HepG2 (cell line): Measurements from ENCODE around the gene PTPRH. TPM values are rescaled to one million over a fixed set of nuclear protein-coding genes. Genes with fewer than 3 reads are reported as not detected.
A peak's percentile ranks its signal among the peaks of the same experiment; 100 is the strongest.

Experiments used
- ATAC-seq: fragments of 200-7000 bp; cut with Tn5 transposase; 3 replicates; pipeline ENCODE4 v1.9.1; 2020; ENCODE audit warnings: mild to moderate bottlenecking, moderate library complexity
- BruUV-seq: library from RNA; stranded (reverse); fragments of 400-500 nt; replicated peaks from 2 replicates; lab custom pipeline; 2021; lab: Mats Ljungman, UMichigan
- CTCF ChIA-PET: fragments of 300-600 bp; formaldehyde crosslinking; extraction: SDS; loops from one replicate; lab custom pipeline; 2021; ENCODE audit warnings: low total read pairs, inconsistent platforms, low intra/inter-chr PET ratio; lab: Yijun Ruan, JAX
- POLR2A ChIA-PET: fragments of 350-600 bp; sonication (Branson Sonifier 250); formaldehyde crosslinking; loops from one replicate; lab custom pipeline; 2020; ENCODE audit warnings: antibody characterized with exemption, inconsistent platforms; lab: Yijun Ruan, JAX
- DNase-seq: peaks from one replicate; pipeline ENCODE4 v3.0.0-alpha.2; 2015; ENCODE audit warnings: low spot score
- FAIRE-seq: peaks from 3 replicates; lab custom pipeline; 2011; peaks lifted over from hg19 to GRCh38; lab: Jason Lieb, UNC
- H2AFZ ChIP-seq: one replicate; pipeline ENCODE4 v1.6.1; 2011; ENCODE audit warnings: low read length, inconsistent platforms
- H3K27ac ChIP-seq: fragments of 300-600 bp; 3 replicates; pipeline ENCODE4 v1.8.0; 2011; ENCODE audit warnings: mixed run types, mild to moderate bottlenecking, mixed read lengths, low read length, inconsistent platforms; ENCODE audit not compliant: insufficient read depth; ENCODE audit errors: extremely low read length
- H3K27me3 ChIP-seq, 2 experiments: fragments of 200-600 bp in 1 of 2; 2 replicates in 1 of 2; 3 replicates in 1 of 2; pipeline versions ENCODE4 v1.6.0 to v1.8.0; 2011; ENCODE audit warnings: low read length in 2 of 2, mild to moderate bottlenecking in 2 of 2, moderate library complexity in 2 of 2, inconsistent platforms in 1 of 2; ENCODE audit not compliant: insufficient read depth in 2 of 2, control insufficient read depth in 1 of 2
- H3K36me3 ChIP-seq, 2 experiments: fragments of 200-600 bp in 1 of 2; replicated peaks in 1 of 2; 2 replicates in 1 of 2; 3 replicates in 1 of 2; pipeline versions ENCODE4 v1.5.1 to v1.8.0; 2011; ENCODE audit warnings: low read length in 2 of 2, inconsistent platforms in 1 of 2; ENCODE audit not compliant: insufficient read depth in 2 of 2, control insufficient read depth in 1 of 2
- H3K4me1 ChIP-seq: 2 replicates; pipeline ENCODE4 v1.5.1; 2012; ENCODE audit warnings: low read length, inconsistent platforms; ENCODE audit not compliant: insufficient read depth
- H3K4me2 ChIP-seq: 2 replicates; pipeline ENCODE4 v1.6.0; 2011; ENCODE audit warnings: low read depth, low read length, inconsistent platforms
- H3K4me3 ChIP-seq, 3 experiments: fragments of 200-600 bp in 1 of 3; sonication (generic), shearing (Covaris generic) in 1 of 3; replicated peaks in 1 of 3; 2 replicates each; pipeline ENCODE4 v1.5.1; 2011 to 2016; ENCODE audit warnings: low read length in 3 of 3, inconsistent platforms in 2 of 3, low read depth in 2 of 3, mild to moderate bottlenecking in 2 of 3, control low read depth in 1 of 3, mixed read lengths in 1 of 3; ENCODE audit not compliant: insufficient read depth in 1 of 3
- H3K79me2 ChIP-seq: one replicate; pipeline ENCODE4 v1.6.1; 2011; ENCODE audit warnings: low read length, inconsistent platforms; ENCODE audit not compliant: insufficient read depth
- H3K9ac ChIP-seq: 2 replicates; pipeline ENCODE4 v1.6.0; 2011; ENCODE audit warnings: mild to moderate bottlenecking, low read depth, low read length, inconsistent platforms; ENCODE audit not compliant: insufficient read depth
- H3K9me3 ChIP-seq: 2 replicates; pipeline ENCODE4 v1.5.1; 2012; ENCODE audit warnings: mild to moderate bottlenecking, low read length
- H4K20me1 ChIP-seq: 2 replicates; pipeline ENCODE4 v1.6.0; 2011; ENCODE audit warnings: inconsistent platforms, mild to moderate bottlenecking, low read length, moderate library complexity; ENCODE audit not compliant: insufficient read depth
- GPN1 ChIP-seq: sonication (generic); formaldehyde crosslinking; IDR thresholded peaks from 2 replicates; pipeline ENCODE4 v1.5.1; 2020; ENCODE audit warnings: missing genetic modification reagents, borderline replicate concordance
- HNF4A ChIP-seq: sonication (generic); formaldehyde crosslinking; IDR thresholded peaks from 2 replicates; pipeline ENCODE4 v1.4.0; 2020; ENCODE audit warnings: missing genetic modification reagents
- HOXA7 ChIP-seq: sonication (generic); formaldehyde crosslinking; IDR thresholded peaks from 2 replicates; pipeline ENCODE4 v1.8.1; 2022; ENCODE audit warnings: mild to moderate bottlenecking, missing genetic modification reagents, moderate library complexity
- NFATC3 ChIP-seq: sonication (generic); formaldehyde crosslinking; IDR thresholded peaks from 2 replicates; pipeline ENCODE4 v1.5.1; 2020; ENCODE audit warnings: mild to moderate bottlenecking, missing genetic modification reagents
- NONO ChIP-seq, 2 experiments: fragments of 450-650 bp in 1 of 2; sonication (generic) in 1 of 2; formaldehyde crosslinking in 1 of 2; IDR thresholded peaks in 1 of 2; conservative IDR thresholded peaks in 1 of 2; 2 replicates each; pipeline versions ENCODE4 v1.6.1 to v1.8.0; 2017 to 2022; ENCODE audit warnings: mild to moderate bottlenecking in 1 of 2, missing genetic modification reagents in 1 of 2, moderate library complexity in 1 of 2
- PHF20 ChIP-seq: sonication (generic); formaldehyde crosslinking; IDR thresholded peaks from 2 replicates; pipeline ENCODE4 v1.5.0; 2020; ENCODE audit warnings: mild to moderate bottlenecking, missing genetic modification reagents
- POLR2AphosphoS2 ChIP-seq: IDR thresholded peaks from 2 replicates; pipeline ENCODE4 v1.6.1; 2011; ENCODE audit warnings: low read depth, low read length, improper control_type of control experiment
- RARA ChIP-seq: IDR thresholded peaks from 2 replicates; pipeline ENCODE4 v1.6.1; 2016; ENCODE audit warnings: missing genetic modification reagents, missing compliant biosample characterization
- SIN3B ChIP-seq: fragments of 150-350 bp; IDR thresholded peaks from 2 replicates; pipeline ENCODE4 v1.6.1; 2014; ENCODE audit warnings: low read length
- ZNF101 ChIP-seq: sonication (generic); formaldehyde crosslinking; IDR thresholded peaks from 2 replicates; pipeline ENCODE4 v1.4.0; 2020; ENCODE audit warnings: mild to moderate bottlenecking, low read depth, missing genetic modification reagents, borderline replicate concordance
- ZNF17 ChIP-seq: sonication (generic); formaldehyde crosslinking; IDR thresholded peaks from 2 replicates; pipeline ENCODE4 v1.5.0; 2020; ENCODE audit warnings: mild to moderate bottlenecking, missing genetic modification reagents
- ZNF180 ChIP-seq: sonication (generic); formaldehyde crosslinking; IDR thresholded peaks from 2 replicates; pipeline ENCODE4 v1.4.0; 2020; ENCODE audit warnings: low read depth, missing genetic modification reagents, borderline replicate concordance
- ZNF292 ChIP-seq: sonication (generic); formaldehyde crosslinking; IDR thresholded peaks from 2 replicates; pipeline ENCODE4 v1.8.1; 2022; ENCODE audit warnings: mild to moderate bottlenecking, low read depth, missing genetic modification reagents, borderline replicate concordance
- ZNF468 ChIP-seq: sonication (generic); formaldehyde crosslinking; IDR thresholded peaks from 2 replicates; pipeline ENCODE4 v1.8.0; 2022; ENCODE audit warnings: mild to moderate bottlenecking, moderate library complexity, missing genetic modification reagents
- ZNF496 ChIP-seq: sonication (generic); formaldehyde crosslinking; IDR thresholded peaks from 2 replicates; pipeline ENCODE4 v1.8.1; 2023; ENCODE audit warnings: mild to moderate bottlenecking, moderate library complexity, missing genetic modification reagents; ENCODE audit not compliant: insufficient replicate concordance
- ZNF510 ChIP-seq: sonication (generic); formaldehyde crosslinking; IDR thresholded peaks from 2 replicates; pipeline ENCODE4 v1.4.0; 2020; ENCODE audit warnings: low read depth, mild to moderate bottlenecking, missing genetic modification reagents
- ZNF776 ChIP-seq: sonication (generic); formaldehyde crosslinking; IDR thresholded peaks from 2 replicates; pipeline ENCODE4 v1.4.0; 2020; ENCODE audit warnings: mild to moderate bottlenecking, missing genetic modification reagents
- WGBS: methylation state at CpG from one replicate; pipeline ENCODE4 v1.1.6; 2017; ENCODE audit warnings: low lambda C conversion rate; 5-methylcytosine and 5-hydroxymethylcytosine counted together
- in situ Hi-C: cut with HindIII; loops from 2 replicates; pipeline ENCODE4 v1.10.0; 2017; ENCODE audit warnings: low pct_unique_long_range_greater_than_20kb; ENCODE audit not compliant: extremely low pct_ligation_motif_present
- intact Hi-C: fragments of 100-400 bp; cut with micrococcal nuclease; formaldehyde crosslinking; loops from one replicate; pipeline ENCODE4 v1.10.0; 2022; ENCODE audit not compliant: unreplicated experiment
- polyA plus RNA-seq, 8 experiments: library from polyadenylated mRNA; depleted of rRNA in 3 of 8; stranded (reverse) in 7 of 8; unstranded in 1 of 8; fragments of >200 nt; fragmentation: Illumina TruSeq in 4 of 8; extraction: Trizol in 4 of 8; gene quantifications; 2 replicates each; pipeline versions ENCODE4 v1.2.1 to v1.2.3, GENCODE V29; 2011 to 2016; ENCODE audit warnings: low read depth in 4 of 8, missing spikeins in 1 of 8, mixed read lengths in 1 of 8; ENCODE audit not compliant: insufficient read depth in 1 of 8
- total RNA-seq, 5 experiments: library from RNA; depleted of rRNA; stranded (reverse); fragments of >200 nt; fragmentation: Illumina TruSeq; extraction: Trizol; gene quantifications; 2 replicates each; pipeline ENCODE4 v1.2.3, GENCODE V29; 2016; ENCODE audit warnings: low read depth in 1 of 5
- TF ChIP-seq, protein P1 (sequence below): sonication (generic); formaldehyde crosslinking; IDR thresholded peaks from 2 replicates; pipeline ENCODE4 v1.4.0; 2020; ENCODE audit warnings: low read depth, mild to moderate bottlenecking, missing genetic modification reagents
- TF ChIP-seq, protein P2 (sequence below): sonication (generic); formaldehyde crosslinking; conservative IDR thresholded peaks from 2 replicates; pipeline ENCODE4 v1.4.0; 2020; ENCODE audit warnings: missing genetic modification reagents
- TF ChIP-seq, protein P3 (sequence below): sonication (generic); formaldehyde crosslinking; IDR thresholded peaks from 2 replicates; pipeline ENCODE4 v1.5.1; 2020; ENCODE audit warnings: missing genetic modification reagents, mild to moderate bottlenecking, borderline replicate concordance

The PTPRH gene
- total and polyA plus RNA-seq, 2 of the 13 experiments (the other 11 are each of a cell fraction or from before 2014, with no cell fraction given): 14.7 to 125 TPM

DNA sequence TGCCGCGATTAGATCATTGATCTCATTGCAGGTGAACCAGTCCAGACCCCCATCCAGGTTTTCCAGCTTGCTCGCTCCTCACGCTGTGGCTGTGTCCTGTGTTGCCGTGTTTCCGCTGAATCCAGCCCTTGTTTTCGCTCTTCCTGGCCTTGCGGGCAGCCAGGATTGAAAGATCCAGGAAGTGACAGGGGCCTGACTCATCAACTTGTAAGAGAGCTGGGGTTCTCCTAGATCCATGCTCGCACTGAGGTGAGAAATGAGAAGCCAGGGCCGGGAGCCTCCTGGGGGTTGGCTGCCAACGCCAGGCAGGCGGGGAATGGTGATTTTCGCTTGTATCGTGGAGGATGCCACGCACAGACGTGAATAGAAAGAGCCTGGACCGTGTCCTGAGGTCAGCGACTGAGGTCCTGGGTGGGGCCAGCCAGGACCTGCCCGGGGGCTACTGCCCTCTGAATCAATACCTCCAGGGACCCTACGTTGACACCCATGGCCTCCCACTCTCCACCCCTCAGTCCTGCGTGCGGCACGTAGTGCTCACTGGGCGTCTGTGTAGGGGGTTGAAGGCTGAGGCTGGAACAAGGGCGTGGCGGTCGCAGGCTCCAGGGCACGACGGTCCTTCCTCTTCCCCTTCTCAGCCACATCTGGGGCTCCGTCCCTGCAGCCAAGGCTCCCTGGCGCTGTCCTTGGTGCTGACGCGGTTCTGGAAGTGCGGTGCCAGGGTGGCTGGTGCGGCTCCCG lies 7.3 kb upstream of the PTPRH start:
- WGBS: 3% methylated on average over 28 of the region's 36 CpGs
- DNase-seq (peak; percentile 96), FAIRE-seq (peak; percentile 95), ATAC-seq (peak; percentile 87)
- H3K4me2 ChIP-seq: peak overlapping the region; percentile 97
- H3K27ac ChIP-seq: peak overlapping the region; percentile 89
- in situ Hi-C loops: loop anchor here (5.0 kb wide), 1 partner anchor 201 kb away; no protein-coding TSS in a partner anchor
- H3K79me2 ChIP-seq: no peaks in the 10 kb centered on the region
- no peaks in the 10 kb centered on the region for H4K20me1 ChIP-seq
- peaks cover 45% of the 10 kb centered on the region for H3K4me1 ChIP-seq
- no peak overlapping the region for H2AFZ ChIP-seq
- CTCF ChIA-PET: no interaction called here
- H3K36me3 ChIP-seq: no peaks in the 10 kb centered on the region
- no peaks in the 10 kb centered on the region for H3K9me3 ChIP-seq
- intact Hi-C loops: loop anchor here (1.0 kb wide), 2 partner anchors 20 to 43 kb away; partner anchors contain the start of gene PPP6R1
- H3K27me3 ChIP-seq: no peaks in the 10 kb centered on the region
- peak overlapping the region; percentile 82 for H3K9ac ChIP-seq
- POLR2A ChIA-PET: interaction anchor here (0.8 to 6.6 kb wide), 12 partner anchors 10 to 438 kb away, joined by 3 to 95 read pairs (median 4); partner anchors contain the start of genes DNAAF3, FIZ1, HSPBP1 and ISOC2
- peak overlapping the region; percentile 69 to 94 (median 89) for H3K4me3 ChIP-seq
- TSS peak; percentile 89 for BruUV-seq
- TF ChIP-seq ZNF496 (CRISPR knock-in tag) (no peak), ZNF468 (CRISPR knock-in tag) (0 out of 2 replicates have a peak, but pooled peaks have one; percentile 77), ZNF101 (CRISPR knock-in tag) (no peak), NONO (IDR thresholded peaks at IDR 0.05) (no peak), NONO (CRISPR knock-in tag; conservative IDR thresholded peaks at IDR 0.05) (peak; percentile 93), POLR2AphosphoS2 (no peak), ZNF510 (CRISPR knock-in tag) (no peak; the same call in none of the 2 replicates), ZNF292 (CRISPR knock-in tag) (peak; percentile 75; the same call in 1 of the 2 replicates), HNF4A (CRISPR knock-in tag) (no peak), HOXA7 (CRISPR knock-in tag) (no peak; the same call in 1 of the 2 replicates), PHF20 (CRISPR knock-in tag) (peak; percentile 76; the same call in 1 of the 2 replicates), ZNF776 (CRISPR knock-in tag) (0 out of 2 replicates have a peak, but pooled peaks have one; percentile 16), ZNF17 (CRISPR knock-in tag) (peak; percentile 94), RARA (CRISPR knock-in tag) (peak; percentile 79), GPN1 (CRISPR knock-in tag) (peak; percentile 98), NFATC3 (CRISPR knock-in tag) (peak; percentile 71), SIN3B (peak; percentile 58), ZNF180 (CRISPR knock-in tag) (no peak)
- TF ChIP-seq, protein P1, sequence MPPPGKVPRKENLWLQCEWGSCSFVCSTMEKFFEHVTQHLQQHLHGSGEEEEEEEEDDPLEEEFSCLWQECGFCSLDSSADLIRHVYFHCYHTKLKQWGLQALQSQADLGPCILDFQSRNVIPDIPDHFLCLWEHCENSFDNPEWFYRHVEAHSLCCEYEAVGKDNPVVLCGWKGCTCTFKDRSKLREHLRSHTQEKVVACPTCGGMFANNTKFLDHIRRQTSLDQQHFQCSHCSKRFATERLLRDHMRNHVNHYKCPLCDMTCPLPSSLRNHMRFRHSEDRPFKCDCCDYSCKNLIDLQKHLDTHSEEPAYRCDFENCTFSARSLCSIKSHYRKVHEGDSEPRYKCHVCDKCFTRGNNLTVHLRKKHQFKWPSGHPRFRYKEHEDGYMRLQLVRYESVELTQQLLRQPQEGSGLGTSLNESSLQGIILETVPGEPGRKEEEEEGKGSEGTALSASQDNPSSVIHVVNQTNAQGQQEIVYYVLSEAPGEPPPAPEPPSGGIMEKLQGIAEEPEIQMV (CRISPR knock-in tag): peak; percentile 74; the same call in 1 of the 2 replicates
- TF ChIP-seq, protein P2, sequence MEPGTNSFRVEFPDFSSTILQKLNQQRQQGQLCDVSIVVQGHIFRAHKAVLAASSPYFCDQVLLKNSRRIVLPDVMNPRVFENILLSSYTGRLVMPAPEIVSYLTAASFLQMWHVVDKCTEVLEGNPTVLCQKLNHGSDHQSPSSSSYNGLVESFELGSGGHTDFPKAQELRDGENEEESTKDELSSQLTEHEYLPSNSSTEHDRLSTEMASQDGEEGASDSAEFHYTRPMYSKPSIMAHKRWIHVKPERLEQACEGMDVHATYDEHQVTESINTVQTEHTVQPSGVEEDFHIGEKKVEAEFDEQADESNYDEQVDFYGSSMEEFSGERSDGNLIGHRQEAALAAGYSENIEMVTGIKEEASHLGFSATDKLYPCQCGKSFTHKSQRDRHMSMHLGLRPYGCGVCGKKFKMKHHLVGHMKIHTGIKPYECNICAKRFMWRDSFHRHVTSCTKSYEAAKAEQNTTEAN (CRISPR knock-in tag): peak; percentile 87
- TF ChIP-seq, protein P3, sequence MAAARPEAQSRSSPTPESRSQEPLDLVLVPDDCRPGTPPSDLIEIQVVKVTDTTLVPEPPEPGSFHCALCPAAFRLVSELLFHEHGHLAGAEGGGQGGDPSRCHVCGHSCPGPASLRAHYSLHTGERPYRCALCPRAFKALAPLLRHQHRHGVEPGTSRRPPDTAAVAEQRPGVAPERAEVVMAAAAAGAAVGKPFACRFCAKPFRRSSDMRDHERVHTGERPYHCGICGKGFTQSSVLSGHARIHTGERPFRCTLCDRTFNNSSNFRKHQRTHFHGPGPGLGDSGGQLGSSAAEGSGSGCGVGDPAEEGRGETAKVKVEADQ (CRISPR knock-in tag): peak; percentile 87
